ENCODE measurements around the gene PALD1. TPM values are rescaled to one million over a fixed set of nuclear protein-coding genes. Genes with fewer than 3 reads are reported as not detected.
A peak's percentile ranks its signal among the peaks of the same experiment; 100 is the strongest.

PALD1 gene
- total and polyA plus RNA-seq, 9 of the 15 experiments (the other 6 are each of a cell fraction or from before 2014, with no cell fraction given) = 0.03 to 0.29 (median 0.09) TPM; not detected in 2

DNA sequence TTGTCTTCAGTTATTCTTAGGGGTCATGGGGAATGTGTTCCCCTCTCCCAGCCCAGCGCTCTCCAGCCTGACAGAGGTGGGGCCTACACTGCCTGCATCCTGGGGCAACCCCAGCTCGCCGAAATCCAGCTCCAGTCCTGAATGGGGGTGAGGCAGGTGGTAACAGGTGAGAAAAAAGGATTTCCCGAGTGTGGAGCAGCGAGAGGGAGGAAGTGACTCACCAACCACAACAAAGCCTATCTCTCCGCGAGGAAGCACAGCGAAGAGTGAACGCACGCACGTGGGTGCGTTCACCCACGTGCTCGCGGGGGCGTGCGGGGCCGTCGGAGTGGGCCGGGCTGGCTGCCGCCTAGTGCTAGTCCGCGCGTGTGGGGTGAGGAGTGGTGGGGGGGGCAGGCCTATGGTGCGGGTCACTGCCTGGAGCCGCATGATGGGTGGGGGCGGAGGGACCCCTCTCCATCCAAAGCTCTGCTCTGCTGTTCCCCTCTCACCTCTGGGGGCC is 855 bp upstream of the PALD1 start (continued):
- TF ChIP-seq, protein P1, sequence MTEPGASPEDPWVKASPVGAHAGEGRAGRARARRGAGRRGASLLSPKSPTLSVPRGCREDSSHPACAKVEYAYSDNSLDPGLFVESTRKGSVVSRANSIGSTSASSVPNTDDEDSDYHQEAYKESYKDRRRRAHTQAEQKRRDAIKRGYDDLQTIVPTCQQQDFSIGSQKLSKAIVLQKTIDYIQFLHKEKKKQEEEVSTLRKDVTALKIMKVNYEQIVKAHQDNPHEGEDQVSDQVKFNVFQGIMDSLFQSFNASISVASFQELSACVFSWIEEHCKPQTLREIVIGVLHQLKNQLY (CRISPR knock-in tag; conservative IDR thresholded peaks at IDR 0.05) = no peak
- TF ChIP-seq CREM (IDR thresholded peaks at IDR 0.05; ENCODE audit: low read depth) = peak; percentile 65
- TF ChIP-seq, protein P2, sequence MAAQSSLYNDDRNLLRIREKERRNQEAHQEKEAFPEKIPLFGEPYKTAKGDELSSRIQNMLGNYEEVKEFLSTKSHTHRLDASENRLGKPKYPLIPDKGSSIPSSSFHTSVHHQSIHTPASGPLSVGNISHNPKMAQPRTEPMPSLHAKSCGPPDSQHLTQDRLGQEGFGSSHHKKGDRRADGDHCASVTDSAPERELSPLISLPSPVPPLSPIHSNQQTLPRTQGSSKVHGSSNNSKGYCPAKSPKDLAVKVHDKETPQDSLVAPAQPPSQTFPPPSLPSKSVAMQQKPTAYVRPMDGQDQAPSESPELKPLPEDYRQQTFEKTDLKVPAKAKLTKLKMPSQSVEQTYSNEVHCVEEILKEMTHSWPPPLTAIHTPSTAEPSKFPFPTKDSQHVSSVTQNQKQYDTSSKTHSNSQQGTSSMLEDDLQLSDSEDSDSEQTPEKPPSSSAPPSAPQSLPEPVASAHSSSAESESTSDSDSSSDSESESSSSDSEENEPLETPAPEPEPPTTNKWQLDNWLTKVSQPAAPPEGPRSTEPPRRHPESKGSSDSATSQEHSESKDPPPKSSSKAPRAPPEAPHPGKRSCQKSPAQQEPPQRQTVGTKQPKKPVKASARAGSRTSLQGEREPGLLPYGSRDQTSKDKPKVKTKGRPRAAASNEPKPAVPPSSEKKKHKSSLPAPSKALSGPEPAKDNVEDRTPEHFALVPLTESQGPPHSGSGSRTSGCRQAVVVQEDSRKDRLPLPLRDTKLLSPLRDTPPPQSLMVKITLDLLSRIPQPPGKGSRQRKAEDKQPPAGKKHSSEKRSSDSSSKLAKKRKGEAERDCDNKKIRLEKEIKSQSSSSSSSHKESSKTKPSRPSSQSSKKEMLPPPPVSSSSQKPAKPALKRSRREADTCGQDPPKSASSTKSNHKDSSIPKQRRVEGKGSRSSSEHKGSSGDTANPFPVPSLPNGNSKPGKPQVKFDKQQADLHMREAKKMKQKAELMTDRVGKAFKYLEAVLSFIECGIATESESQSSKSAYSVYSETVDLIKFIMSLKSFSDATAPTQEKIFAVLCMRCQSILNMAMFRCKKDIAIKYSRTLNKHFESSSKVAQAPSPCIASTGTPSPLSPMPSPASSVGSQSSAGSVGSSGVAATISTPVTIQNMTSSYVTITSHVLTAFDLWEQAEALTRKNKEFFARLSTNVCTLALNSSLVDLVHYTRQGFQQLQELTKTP (IDR thresholded peaks at IDR 0.05; ENCODE audit: low read depth in 1 of 2, partially characterized antibody in 2 of 2) = no peak
- peak; percentile 29; the same call in 1 of the 2 replicates for TF ChIP-seq MBD2 (IDR thresholded peaks at IDR 0.05; ENCODE audit: borderline replicate concordance, low read depth)
- no peak for TF ChIP-seq ZNF175 (CRISPR knock-in tag; IDR thresholded peaks at IDR 0.05; ENCODE audit: low read depth)
- TF ChIP-seq, protein P3, sequence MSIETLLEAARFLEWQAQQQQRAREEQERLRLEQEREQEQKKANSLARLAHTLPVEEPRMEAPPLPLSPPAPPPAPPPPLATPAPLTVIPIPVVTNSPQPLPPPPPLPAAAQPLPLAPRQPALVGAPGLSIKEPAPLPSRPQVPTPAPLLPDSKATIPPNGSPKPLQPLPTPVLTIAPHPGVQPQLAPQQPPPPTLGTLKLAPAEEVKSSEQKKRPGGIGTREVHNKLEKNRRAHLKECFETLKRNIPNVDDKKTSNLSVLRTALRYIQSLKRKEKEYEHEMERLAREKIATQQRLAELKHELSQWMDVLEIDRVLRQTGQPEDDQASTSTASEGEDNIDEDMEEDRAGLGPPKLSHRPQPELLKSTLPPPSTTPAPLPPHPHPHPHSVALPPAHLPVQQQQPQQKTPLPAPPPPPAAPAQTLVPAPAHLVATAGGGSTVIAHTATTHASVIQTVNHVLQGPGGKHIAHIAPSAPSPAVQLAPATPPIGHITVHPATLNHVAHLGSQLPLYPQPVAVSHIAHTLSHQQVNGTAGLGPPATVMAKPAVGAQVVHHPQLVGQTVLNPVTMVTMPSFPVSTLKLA (conservative IDR thresholded peaks at IDR 0.05) = peak; percentile 87 to 92
- peak; percentile 72 for TF ChIP-seq CBFA2T3 (IDR thresholded peaks at IDR 0.05)
- peak; percentile 87 for TF ChIP-seq BHLHE40 (IDR thresholded peaks at IDR 0.05; ENCODE audit: low read length)
- peak; percentile 78 for TF ChIP-seq ETV5 (CRISPR knock-in tag; IDR thresholded peaks at IDR 0.05; ENCODE audit: low read depth)
- TF ChIP-seq HDAC1 (IDR thresholded peaks at IDR 0.05) = peak in 1 of 2 experiments; percentile 75; a peak in 2 of 4 replicates
- TF ChIP-seq KAT2B (IDR thresholded peaks at IDR 0.05; ENCODE audit: low read depth, low read length) = no peak
- peak; percentile 85 for TF ChIP-seq LEF1 (IDR thresholded peaks at IDR 0.05)
- TF ChIP-seq SAFB (IDR thresholded peaks at IDR 0.05; ENCODE audit: borderline replicate concordance, low read depth, low read length) = peak; percentile 76
- TF ChIP-seq, protein P4, sequence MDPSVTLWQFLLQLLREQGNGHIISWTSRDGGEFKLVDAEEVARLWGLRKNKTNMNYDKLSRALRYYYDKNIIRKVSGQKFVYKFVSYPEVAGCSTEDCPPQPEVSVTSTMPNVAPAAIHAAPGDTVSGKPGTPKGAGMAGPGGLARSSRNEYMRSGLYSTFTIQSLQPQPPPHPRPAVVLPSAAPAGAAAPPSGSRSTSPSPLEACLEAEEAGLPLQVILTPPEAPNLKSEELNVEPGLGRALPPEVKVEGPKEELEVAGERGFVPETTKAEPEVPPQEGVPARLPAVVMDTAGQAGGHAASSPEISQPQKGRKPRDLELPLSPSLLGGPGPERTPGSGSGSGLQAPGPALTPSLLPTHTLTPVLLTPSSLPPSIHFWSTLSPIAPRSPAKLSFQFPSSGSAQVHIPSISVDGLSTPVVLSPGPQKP (CRISPR knock-in tag; IDR thresholded peaks at IDR 0.05) = no peak
- peak; percentile 80 for TF ChIP-seq MYC (IDR thresholded peaks at IDR 0.05; ENCODE audit: low read depth, low read length)
- TF ChIP-seq MYC (CRISPR knock-in tag; IDR thresholded peaks at IDR 0.05; ENCODE audit: borderline replicate concordance, low read depth) = 0 out of 2 replicates have a peak, but pooled peaks have one; percentile 23
- peak; percentile 74 for TF ChIP-seq FOSL1 (tag; conservative IDR thresholded peaks at IDR 0.05)
- peak; percentile 19; the same call in 1 of the 2 replicates for TF ChIP-seq BCOR (IDR thresholded peaks at IDR 0.05)
- peak; percentile 92 for TF ChIP-seq SOX6 (IDR thresholded peaks at IDR 0.05)
- 0 out of 2 replicates have a peak, but pooled peaks have one; percentile 37 for TF ChIP-seq KLF13 (tag; IDR thresholded peaks at IDR 0.05; ENCODE audit: borderline replicate concordance, low read depth)
- TF ChIP-seq TEAD4 (IDR thresholded peaks at IDR 0.05; ENCODE audit: low read length) = peak; percentile 65
- no peak for TF ChIP-seq TEAD4 (CRISPR knock-in tag; IDR thresholded peaks at IDR 0.05; ENCODE audit: borderline replicate concordance)
- peak; percentile 51 for TF ChIP-seq ETV1 (tag; conservative IDR thresholded peaks at IDR 0.05; ENCODE audit: low read depth)
